SKM-1 treated with dmso at 0.1 percent for 144 hours (cell line): ENCODE data around the gene FOXN3.
A peak's percentile ranks its signal among the peaks of the same experiment; 100 is the strongest.
"Not testable (repeated sequence)": the region's sequence is repeated elsewhere in the genome, so short reads cannot be mapped to it uniquely, and the experiment has no call there.

Experiments
- DNase-seq: peaks from one replicate; lab custom pipeline; 2025; ENCODE audit not compliant: unreplicated experiment; lab: John Stamatoyannopoulos, UW

FOXN3 gene

GRCh38 chr14:89178800-89179535 lies 238.1 kb downstream of the FOXN3 start:
- no peak for DNase-seq

DNA sequence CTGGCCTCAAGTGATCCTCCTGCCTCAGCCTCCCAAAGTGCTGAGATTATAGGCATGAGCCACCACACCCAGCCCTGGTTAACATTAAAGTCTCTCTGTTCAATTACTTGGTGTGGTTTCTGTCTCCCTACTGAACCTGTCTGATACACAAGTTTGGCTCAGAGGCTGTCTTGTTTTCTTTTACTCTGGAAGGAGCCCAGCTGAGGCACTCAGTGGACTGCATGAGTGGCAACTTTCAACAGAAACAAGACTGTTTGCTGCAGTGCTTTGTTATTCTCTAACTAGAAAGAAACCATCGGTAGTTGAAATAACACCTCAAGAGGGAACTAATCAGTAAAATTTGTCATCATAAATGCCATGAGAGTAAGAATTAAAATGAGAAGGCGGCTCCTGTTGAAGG lies 238.7 kb downstream of the FOXN3 start:
- no peak for DNase-seq

DNA sequence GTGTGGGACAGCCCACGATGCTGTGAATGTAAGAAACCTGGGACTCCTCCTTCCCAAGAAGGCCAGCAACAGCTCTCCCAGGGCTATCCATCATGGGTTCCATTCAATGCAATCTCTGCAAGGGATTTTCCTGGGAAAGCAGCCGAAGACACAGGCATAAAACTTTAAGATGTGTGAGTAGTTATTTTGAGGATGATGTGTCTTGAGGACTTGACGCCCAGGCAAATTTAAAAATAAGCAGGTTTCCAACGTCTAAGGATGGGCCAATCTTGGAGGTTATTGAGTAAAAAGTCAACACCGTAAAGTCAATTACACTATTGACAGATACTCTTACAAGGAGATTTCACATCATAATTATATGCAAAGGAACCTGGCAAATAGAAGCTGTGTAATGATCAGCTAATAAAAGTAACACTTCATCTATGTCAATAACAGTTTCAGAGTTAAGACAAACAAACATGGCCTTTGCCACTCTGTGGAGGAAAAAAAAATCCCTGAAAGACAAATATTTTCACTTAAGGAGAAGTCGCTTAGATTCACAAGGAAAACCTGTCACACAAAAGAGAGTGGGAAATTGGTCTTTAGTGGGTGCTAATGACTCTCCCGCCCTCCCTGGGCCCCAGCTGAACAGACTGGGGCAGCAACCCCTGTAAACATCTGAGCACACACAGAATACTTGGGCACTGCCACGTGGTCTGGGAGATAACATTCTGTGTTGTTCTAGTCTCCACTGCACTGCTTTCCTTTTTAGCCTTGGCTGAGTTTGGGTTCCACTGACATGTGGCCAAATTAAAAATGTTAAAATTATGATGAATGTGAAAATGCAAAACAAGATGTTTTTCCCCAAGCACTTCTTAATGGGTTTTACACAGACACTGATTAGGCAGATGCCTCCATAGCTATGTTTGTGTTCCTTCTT lies 240.9 kb downstream of the FOXN3 start:
- DNase-seq, result no peak

- no peak for DNase-seq
Observed at GRCh38 chr14:89171628-89172027, 245.4 kb downstream of the FOXN3 start.

- no peak for DNase-seq
Observed at GRCh38 chr14:89171168-89171567, 245.9 kb downstream of the FOXN3 start.

DNA sequence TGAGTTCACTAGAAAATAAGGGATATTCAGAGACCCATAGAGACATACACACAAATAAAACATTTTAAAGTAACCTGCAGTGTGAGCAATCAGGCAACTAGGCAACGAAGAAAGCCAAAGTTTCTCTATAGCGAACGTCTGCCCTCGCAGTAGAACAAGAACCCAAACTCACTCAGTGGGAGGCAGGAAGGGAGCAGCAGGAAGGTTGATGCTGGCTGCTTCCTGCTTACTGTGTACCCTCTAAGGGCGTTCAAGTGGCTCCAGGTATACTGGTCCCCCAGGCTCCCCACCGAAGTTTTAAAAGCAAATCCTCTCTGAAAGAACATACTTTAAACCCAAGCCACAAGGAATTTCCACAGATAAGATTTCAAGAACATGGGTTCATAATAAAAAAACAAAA lies 249.3 kb downstream of the FOXN3 start:
- no peak for DNase-seq

DNA sequence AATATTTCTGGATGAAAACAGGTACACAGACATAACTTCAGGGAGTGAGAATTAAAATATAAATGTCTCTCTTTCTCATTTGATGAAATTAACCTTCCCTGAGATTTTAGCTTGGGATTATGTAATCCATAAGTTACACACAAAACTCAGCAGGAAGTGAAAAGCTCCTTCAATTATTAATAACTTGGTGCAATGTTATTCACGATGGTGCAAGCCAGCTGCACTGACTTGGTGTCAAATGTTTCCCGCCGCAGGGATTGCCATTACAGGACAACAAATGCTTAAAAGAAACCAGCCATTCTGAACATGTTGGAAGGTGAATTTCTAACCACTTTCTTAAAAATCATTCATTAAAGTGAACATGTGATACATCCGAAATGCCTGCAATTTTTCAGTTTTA lies 250.4 kb downstream of the FOXN3 start:
- no peak for DNase-seq

GRCh38 chr14:89165189-89166181 lies 251.5 kb downstream of the FOXN3 start:
- peak; percentile 1 for DNase-seq

DNA sequence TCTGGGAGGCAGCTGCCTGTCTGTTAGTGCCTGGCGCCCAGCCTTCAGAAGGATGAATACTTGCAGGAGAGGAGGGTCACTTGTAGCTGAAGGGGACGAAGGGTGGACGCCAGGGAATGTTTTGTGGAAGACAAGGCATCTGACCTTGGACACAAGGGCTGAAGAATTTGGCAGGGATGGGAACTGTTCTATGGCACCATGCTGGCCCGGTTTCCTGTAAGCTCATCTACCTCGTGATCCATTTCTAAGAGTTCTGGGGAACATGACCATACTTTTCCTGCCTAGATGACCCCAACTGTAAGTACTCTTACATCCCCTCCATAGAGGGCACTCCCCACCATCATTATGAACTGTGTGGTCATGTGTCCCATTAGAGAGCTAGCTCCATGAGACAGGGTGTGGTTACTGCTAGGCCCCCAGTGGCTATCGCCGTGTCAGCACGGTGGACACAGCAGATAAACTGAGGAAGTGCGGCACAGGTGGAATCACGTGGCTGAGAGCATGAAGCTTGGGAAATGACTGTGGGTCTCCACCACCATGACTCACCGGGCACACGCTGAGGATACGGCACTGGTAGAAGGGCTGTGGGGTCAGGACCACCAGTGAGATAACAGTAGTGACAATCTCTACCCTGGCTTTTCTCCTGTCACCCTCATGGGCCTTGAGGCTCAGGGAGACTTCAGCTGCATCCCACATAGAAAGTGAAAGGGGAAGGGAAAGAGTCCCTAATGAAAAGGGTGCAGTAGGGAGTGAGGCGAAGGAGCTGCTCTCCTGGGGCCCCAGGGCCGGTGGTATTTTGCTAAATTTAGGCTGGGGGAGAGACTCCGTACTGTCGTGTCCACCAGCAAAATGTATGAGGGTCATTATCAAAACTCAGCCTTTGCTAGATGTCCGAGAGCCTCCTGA lies 252.6 kb downstream of the FOXN3 start:
- DNase-seq, result no peak

GRCh38 chr14:89163031-89163636 lies 253.9 kb downstream of the FOXN3 start:
- no peak for DNase-seq

- no peak for DNase-seq
Observed at GRCh38 chr14:89162586-89162985, 254.4 kb downstream of the FOXN3 start.

- peak; percentile 5 for DNase-seq
Observed at GRCh38 chr14:89160437-89160836, 256.6 kb downstream of the FOXN3 start.

- no peak for DNase-seq
Observed at GRCh38 chr14:89158701-89159100, 258.3 kb downstream of the FOXN3 start.

DNA sequence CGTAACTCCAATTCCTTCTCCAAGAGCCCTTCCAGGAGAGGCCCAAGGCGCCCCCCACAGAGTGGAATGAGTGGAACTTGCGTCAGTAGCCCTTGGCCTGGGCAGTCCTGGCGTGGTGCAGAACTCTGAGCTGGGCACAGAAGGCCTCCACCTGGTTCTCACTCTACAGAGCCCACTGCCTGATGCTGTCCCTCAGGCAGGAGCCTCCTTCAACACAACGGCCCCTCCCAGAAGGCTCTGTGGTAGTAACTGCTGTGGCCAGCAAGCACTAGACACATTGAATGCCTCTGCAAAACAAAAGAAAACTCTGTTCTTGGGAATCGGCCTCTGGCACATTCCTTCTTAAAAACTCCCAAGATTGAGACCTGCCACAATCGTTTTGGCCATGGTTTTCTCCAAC lies 258.9 kb downstream of the FOXN3 start:
- DNase-seq, result not testable (repeated sequence)

GRCh38 chr14:89155491-89155890 lies 261.5 kb downstream of the FOXN3 start:
- no peak for DNase-seq

GRCh38 chr14:89151693-89152092 lies 265.3 kb downstream of the FOXN3 start:
- DNase-seq, result not testable (repeated sequence)

- no peak for DNase-seq
Observed at GRCh38 chr14:89146274-89146673, 270.8 kb downstream of the FOXN3 start.

DNA sequence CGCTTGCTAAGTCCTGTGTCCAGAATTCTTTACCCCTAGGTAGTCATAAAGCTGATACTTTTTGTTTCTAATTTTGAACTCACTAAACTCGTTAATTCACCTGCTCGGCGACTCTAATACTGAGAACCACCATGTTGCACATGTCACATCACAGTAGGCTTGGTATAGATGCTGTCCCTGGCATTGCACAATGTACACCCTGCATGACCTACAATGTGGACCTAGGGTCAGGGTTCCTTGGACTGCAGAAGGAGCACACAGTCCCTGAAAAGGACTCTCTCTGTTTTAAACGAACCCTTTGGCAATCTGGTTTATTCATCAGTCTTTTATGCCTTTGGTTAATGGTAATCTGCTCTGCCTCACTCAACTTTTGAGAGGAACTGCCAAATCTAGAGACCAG lies 272.4 kb downstream of the FOXN3 start:
- DNase-seq, result no peak

GRCh38 chr14:89144066-89144465 lies 273.0 kb downstream of the FOXN3 start:
- DNase-seq, result no peak

DNA sequence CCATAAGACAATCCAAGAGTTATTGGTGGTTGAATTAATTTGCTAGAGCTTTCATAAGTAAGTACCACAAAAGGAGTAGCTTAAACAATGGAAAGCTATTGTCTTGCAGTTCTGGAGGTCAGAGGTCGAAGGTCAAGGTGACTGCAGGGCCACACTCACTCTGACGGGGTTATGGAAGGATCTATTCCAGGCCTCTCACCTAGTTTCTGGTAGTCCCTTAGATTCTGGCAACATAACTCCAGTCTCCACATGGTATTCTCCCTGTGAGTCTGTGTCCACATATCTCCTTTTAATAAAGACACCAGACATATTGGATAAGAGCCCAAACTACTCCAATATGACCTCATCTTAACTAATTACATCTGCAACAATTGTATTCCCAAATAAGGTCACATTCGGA lies 273.4 kb downstream of the FOXN3 start:
- DNase-seq, result no peak
